Common myeloid progenitor, CD34-positive (primary cell): ENCODE measurements around the gene TSPAN32.
A peak's percentile ranks its signal among the peaks of the same experiment; 100 is the strongest.

Experiments used
- CTCF ChIA-PET: fragments of 350-600 bp; sonication (Branson Sonifier 250); formaldehyde crosslinking; loops from one replicate; lab custom pipeline; 2021; ENCODE audit warnings: antibody characterized with exemption; lab: Charles Lee
- POLR2A ChIA-PET: fragments of 350-600 bp; sonication (Branson Sonifier 250); formaldehyde crosslinking; loops from one replicate; lab custom pipeline; 2021; ENCODE audit warnings: antibody characterized with exemption; lab: Charles Lee
- DNase-seq, 3 donors: peaks; one replicate each; pipeline versions ENCODE4 v3.0.0 to v3.0.0-alpha.2; 2013
- H3K27ac ChIP-seq, 2 experiments: 1 replicate in 1 of 2; 2 replicates in 1 of 2; pipeline ENCODE4 v1.7.0; 2013; ENCODE audit warnings: inconsistent platforms in 2 of 2, low read length in 2 of 2, mild to moderate bottlenecking in 2 of 2, low read depth in 1 of 2, moderate library complexity in 1 of 2; ENCODE audit not compliant: severe bottlenecking in 2 of 2, insufficient read depth in 1 of 2, poor library complexity in 1 of 2
- H3K27me3 ChIP-seq, 5 experiments: replicated peaks in 2 of 5; 1 replicate in 3 of 5; 2 replicates in 2 of 5; pipeline versions ENCODE4 v1.6.1 to v1.7.0; 2013; ENCODE audit warnings: low read length in 4 of 5, mild to moderate bottlenecking in 2 of 5, moderate library complexity in 2 of 5, inconsistent platforms in 1 of 5; ENCODE audit not compliant: insufficient read depth in 5 of 5, control insufficient read depth in 4 of 5
- H3K36me3 ChIP-seq, 4 experiments: 1 replicate in 2 of 4; 2 replicates in 2 of 4; pipeline versions ENCODE4 v1.6.1 to v1.7.0; 2013; ENCODE audit warnings: low read length in 3 of 4, control low read depth in 1 of 4, mild to moderate bottlenecking in 1 of 4; ENCODE audit not compliant: control insufficient read depth in 4 of 4, insufficient read depth in 4 of 4
- H3K4me1 ChIP-seq, 4 experiments: 1 replicate in 3 of 4; 2 replicates in 1 of 4; pipeline versions ENCODE4 v1.6.1 to v1.7.1; 2013; ENCODE audit warnings: low read length in 3 of 4, mild to moderate bottlenecking in 3 of 4, control low read depth in 1 of 4, inconsistent platforms in 1 of 4, moderate library complexity in 1 of 4; ENCODE audit not compliant: control insufficient read depth in 4 of 4, insufficient read depth in 4 of 4; ENCODE audit errors: control extremely low read depth in 1 of 4
- H3K4me3 ChIP-seq, 7 experiments: 1 replicate in 4 of 7; 2 replicates in 3 of 7; pipeline versions ENCODE4 v1.5.1 to v1.7.0; 2013; ENCODE audit warnings: mild to moderate bottlenecking in 7 of 7, low read length in 6 of 7, moderate library complexity in 6 of 7, inconsistent platforms in 2 of 7, low read depth in 2 of 7, control low read depth in 1 of 7; ENCODE audit not compliant: insufficient read depth in 4 of 7, control insufficient read depth in 1 of 7; ENCODE audit errors: extremely low read depth in 1 of 7
- H3K9me3 ChIP-seq, 5 experiments: 1 replicate in 4 of 5; 2 replicates in 1 of 5; pipeline versions ENCODE4 v1.6.1 to v1.7.1; 2013; ENCODE audit warnings: low read length in 4 of 5, mild to moderate bottlenecking in 2 of 5, inconsistent platforms in 1 of 5, low read depth in 1 of 5, moderate library complexity in 1 of 5; ENCODE audit not compliant: control insufficient read depth in 4 of 5, insufficient read depth in 2 of 5; ENCODE audit errors: control extremely low read depth in 1 of 5
- WGBS: methylation state at CpG from one replicate; pipeline ENCODE4 v1.1.5; 2013; ENCODE audit not compliant: insufficient coverage; 5-methylcytosine and 5-hydroxymethylcytosine counted together

TSPAN32 gene

GRCh38 chr11:2268729-2269600, 32.8 kb upstream of the TSPAN32 start:
- peaks cover 0 to 48% (median 43%) of the 10 kb centered on the region in 4 experiments for H3K4me1 ChIP-seq
- H3K36me3 ChIP-seq: no peaks in the 10 kb centered on the region
- peak overlapping the region in 6 of 7 experiments; percentile 42 to 73 (median 59) for H3K4me3 ChIP-seq
- WGBS: 5% methylated on average over 51 of the region's 89 CpGs
- H3K27ac ChIP-seq: no peak overlapping the region
- no peaks in the 10 kb centered on the region for H3K9me3 ChIP-seq
- H3K27me3 ChIP-seq: peaks cover 0 to 36% (median 23%) of the 10 kb centered on the region in 5 experiments
- ChIA-PET CTCF (interaction anchor here (0.5 to 1.0 kb wide), 2 partner anchors 12 to 68 kb away, joined by 3 to 5 read pairs; no protein-coding TSS in a partner anchor), POLR2A (no interaction called here)
- DNase-seq: peak; percentile 76 to 89 (median 85)

GRCh38 chr11:2269601-2270321, 32.1 kb upstream of the TSPAN32 start:
- peak overlapping the region in 6 of 7 experiments; percentile 42 to 73 (median 59) for H3K4me3 ChIP-seq
- CTCF ChIA-PET: interaction anchor here (0.9 to 1.0 kb wide), 3 partner anchors 29 to 69 kb away, joined by 4 to 5 read pairs (median 4); no protein-coding TSS in a partner anchor

GRCh38 chr11:2270322-2271076, 31.3 kb upstream of the TSPAN32 start, which contains the start of gene ASCL2:
ASCL2 (minus strand) TSS chr11:2270588; CDS start chr11:2270332, 256 bp downstream.
- H3K27ac ChIP-seq: no peak within 1 kb of the TSS
- peaks cover 0 to 3% (median 0%) of the 10 kb centered on the region in 5 experiments for H3K9me3 ChIP-seq
- 2% methylated on average over 62 of the region's 89 CpGs for WGBS
- POLR2A ChIA-PET: interaction anchor here (0.6 kb wide), 1 partner anchor 30 kb away, joined by 4 read pairs; no protein-coding TSS in a partner anchor
- H3K4me1 ChIP-seq: peaks cover 0 to 43% (median 39%) of the 10 kb centered on the region in 4 experiments
- CTCF ChIA-PET: interaction anchor here (0.9 to 1.0 kb wide), 3 partner anchors 28 to 70 kb away, joined by 4 to 5 read pairs (median 4); no protein-coding TSS in a partner anchor
- DNase-seq: peak; percentile 3 to 51 (median 25)
- peak within 1 kb of the TSS in 6 of 7 experiments; percentile 42 to 73 (median 59) for H3K4me3 ChIP-seq
- H3K36me3 ChIP-seq: no peaks in the 10 kb centered on the region
- peaks cover 0 to 36% (median 23%) of the 10 kb centered on the region in 5 experiments for H3K27me3 ChIP-seq

More at GRCh38 chr11:2269601-2270321, 32.1 kb upstream of the TSPAN32 start:
- peaks cover 0 to 48% (median 43%) of the 10 kb centered on the region in 4 experiments for H3K4me1 ChIP-seq
- no peaks in the 10 kb centered on the region for H3K36me3 ChIP-seq
- H3K9me3 ChIP-seq: peaks cover 0 to 3% (median 0%) of the 10 kb centered on the region in 5 experiments
- no peak overlapping the region for H3K27ac ChIP-seq
- peaks cover 0 to 36% (median 23%) of the 10 kb centered on the region in 5 experiments for H3K27me3 ChIP-seq
- 2% methylated on average over 89 of the region's 104 CpGs for WGBS
- DNase-seq: peak; percentile 73 to 87 (median 81)
- POLR2A ChIA-PET: interaction anchor here (0.6 kb wide), 1 partner anchor 31 kb away, joined by 4 read pairs; no protein-coding TSS in a partner anchor

GRCh38 chr11:2271077-2271326, 30.8 kb upstream of the TSPAN32 start:
- H3K27ac ChIP-seq: no peak overlapping the region
- DNase-seq: peak; percentile 50 to 82 (median 74)
- no peaks in the 10 kb centered on the region for H3K36me3 ChIP-seq
- H3K9me3 ChIP-seq: peaks cover 0 to 3% (median 0%) of the 10 kb centered on the region in 5 experiments
- peaks cover 0 to 36% (median 23%) of the 10 kb centered on the region in 5 experiments for H3K27me3 ChIP-seq
- H3K4me1 ChIP-seq: peaks cover 0 to 38% (median 34%) of the 10 kb centered on the region in 4 experiments
- ChIA-PET POLR2A (interaction anchor here (0.5 kb wide), 1 partner anchor 1514 kb away, joined by 3 read pairs; no protein-coding TSS in a partner anchor), CTCF (no interaction called here)
- 0% methylated on average over 6 of the region's 28 CpGs for WGBS
- peak overlapping the region in 3 of 7 experiments; percentile 42 to 73 (median 61) for H3K4me3 ChIP-seq

GRCh38 chr11:2271327-2272227, 30.2 kb upstream of the TSPAN32 start:
- WGBS: 59% methylated on average over 29 of the region's 45 CpGs
- POLR2A ChIA-PET: interaction anchor here (0.5 kb wide), 1 partner anchor 1515 kb away, joined by 3 read pairs; no protein-coding TSS in a partner anchor
- DNase-seq: no peak
- H3K36me3 ChIP-seq: no peaks in the 10 kb centered on the region
- peaks cover 0 to 36% (median 23%) of the 10 kb centered on the region in 5 experiments for H3K27me3 ChIP-seq
- no peak overlapping the region for H3K27ac ChIP-seq
- CTCF ChIA-PET: interaction anchor here (2.7 kb wide), 1 partner anchor 73 kb away, joined by 7 read pairs; no protein-coding TSS in a partner anchor
- H3K4me3 ChIP-seq: peak overlapping the region in 2 of 7 experiments; percentile 61 to 73
- H3K4me1 ChIP-seq: peaks cover 0 to 32% (median 28%) of the 10 kb centered on the region in 4 experiments
- H3K9me3 ChIP-seq: peaks cover 0 to 3% (median 0%) of the 10 kb centered on the region in 5 experiments
